Right hindlimb (tissue), 1 donor: ENCODE results near the gene ZYG11A.

Experiments used
- DNase-seq: peaks from one replicate; pipeline ENCODE4 v3.0.0-alpha.2; 2018

ZYG11A gene

GRCh38 chr1:52880206-52880605, 37.6 kb downstream of the ZYG11A start:
- DNase-seq = no peak

GRCh38 chr1:52887483-52887882, 44.9 kb downstream of the ZYG11A start:
- no peak for DNase-seq

- no peak for DNase-seq
Measured at GRCh38 chr1:52892424-52893215, 50.1 kb downstream of the ZYG11A start.

- DNase-seq = no peak
Measured at GRCh38 chr1:52899445-52899894, 56.9 kb downstream of the ZYG11A start.

GRCh38 chr1:52900402-52900801, 57.8 kb downstream of the ZYG11A start:
- no peak for DNase-seq

- DNase-seq = no peak
Measured at GRCh38 chr1:52901384-52901783, 58.8 kb downstream of the ZYG11A start.

- no peak for DNase-seq
Measured at GRCh38 chr1:52904208-52904926, 61.8 kb downstream of the ZYG11A start.

GRCh38 chr1:52904927-52905698, 62.6 kb downstream of the ZYG11A start:
- DNase-seq = no peak

- no peak for DNase-seq
Measured at GRCh38 chr1:52906135-52906603, 63.6 kb downstream of the ZYG11A start.

- DNase-seq = no peak
Measured at GRCh38 chr1:52907068-52907811, 64.7 kb downstream of the ZYG11A start.

- no peak for DNase-seq
Measured at GRCh38 chr1:52907812-52908153, 65.2 kb downstream of the ZYG11A start.

- DNase-seq = no peak
Measured at GRCh38 chr1:52911541-52911940, 69.0 kb downstream of the ZYG11A start.

- DNase-seq = no peak
Measured at GRCh38 chr1:52913014-52913413, 70.5 kb downstream of the ZYG11A start.

GRCh38 chr1:52913537-52913936, 71.0 kb downstream of the ZYG11A start:
- DNase-seq = no peak

GRCh38 chr1:52914463-52914862, 71.9 kb downstream of the ZYG11A start:
- DNase-seq = no peak

GRCh38 chr1:52915211-52915854, 72.8 kb downstream of the ZYG11A start:
- DNase-seq = no peak

- no peak for DNase-seq
Measured at GRCh38 chr1:52915855-52916220, 73.3 kb downstream of the ZYG11A start.

GRCh38 chr1:52916241-52916975, 73.8 kb downstream of the ZYG11A start:
- no peak for DNase-seq

GRCh38 chr1:52917156-52917555, 74.6 kb downstream of the ZYG11A start:
- DNase-seq = no peak

GRCh38 chr1:52917581-52917980, 75.0 kb downstream of the ZYG11A start:
- DNase-seq = no peak

- no peak for DNase-seq
Measured at GRCh38 chr1:52918201-52918600, 75.6 kb downstream of the ZYG11A start.
